ENCODE measurements around the gene SMYD4.

DNA sequence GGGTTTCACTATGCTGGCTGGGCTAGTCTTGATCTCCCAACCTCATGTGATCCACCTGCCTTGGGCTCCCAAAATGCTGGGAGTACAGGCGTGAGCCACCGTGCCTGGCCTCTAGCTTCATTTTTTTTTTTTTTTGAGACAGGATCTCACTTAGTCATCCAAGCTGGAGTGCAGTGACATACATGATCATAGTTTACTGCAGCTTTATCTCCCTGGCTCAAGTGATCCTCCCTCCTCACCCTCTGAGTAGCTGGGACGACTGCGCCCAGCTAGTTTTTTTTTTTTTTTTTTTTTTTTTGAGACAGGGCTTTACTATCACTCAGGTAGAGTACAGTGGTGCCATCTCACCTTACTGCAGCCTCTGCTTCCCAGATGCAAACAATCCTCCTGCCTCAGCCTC lies 9.8 kb upstream of the SMYD4 start:
- TF ChIP-seq, protein P1, sequence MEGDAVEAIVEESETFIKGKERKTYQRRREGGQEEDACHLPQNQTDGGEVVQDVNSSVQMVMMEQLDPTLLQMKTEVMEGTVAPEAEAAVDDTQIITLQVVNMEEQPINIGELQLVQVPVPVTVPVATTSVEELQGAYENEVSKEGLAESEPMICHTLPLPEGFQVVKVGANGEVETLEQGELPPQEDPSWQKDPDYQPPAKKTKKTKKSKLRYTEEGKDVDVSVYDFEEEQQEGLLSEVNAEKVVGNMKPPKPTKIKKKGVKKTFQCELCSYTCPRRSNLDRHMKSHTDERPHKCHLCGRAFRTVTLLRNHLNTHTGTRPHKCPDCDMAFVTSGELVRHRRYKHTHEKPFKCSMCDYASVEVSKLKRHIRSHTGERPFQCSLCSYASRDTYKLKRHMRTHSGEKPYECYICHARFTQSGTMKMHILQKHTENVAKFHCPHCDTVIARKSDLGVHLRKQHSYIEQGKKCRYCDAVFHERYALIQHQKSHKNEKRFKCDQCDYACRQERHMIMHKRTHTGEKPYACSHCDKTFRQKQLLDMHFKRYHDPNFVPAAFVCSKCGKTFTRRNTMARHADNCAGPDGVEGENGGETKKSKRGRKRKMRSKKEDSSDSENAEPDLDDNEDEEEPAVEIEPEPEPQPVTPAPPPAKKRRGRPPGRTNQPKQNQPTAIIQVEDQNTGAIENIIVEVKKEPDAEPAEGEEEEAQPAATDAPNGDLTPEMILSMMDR (IDR thresholded peaks at IDR 0.05; ENCODE audit: poor library complexity): no peak
- TF ChIP-seq EZH2 (IDR thresholded peaks at IDR 0.05; ENCODE audit: borderline replicate concordance) (no peak), EZH2phosphoT487 (IDR thresholded peaks at IDR 0.05; ENCODE audit: low read depth, severe bottlenecking, unreplicated experiment) (no peak)

Measured in hepatocyte (in vitro differentiated cells).